K562 (cell line): Measurements from ENCODE around the gene CFAP54. TPM values are rescaled to one million over a fixed set of nuclear protein-coding genes. Genes with fewer than 3 reads are reported as not detected.

ENCODE experiments used
- ATAC-seq: fragments of 200-7000 bp; cut with Tn5 transposase; 3 replicates; pipeline ENCODE4 v1.9.1; 2020; ENCODE audit warnings: moderate library complexity
- BruUV-seq: library from RNA; stranded (reverse); fragments of 400-500 nt; replicated peaks from 2 replicates; lab custom pipeline; 2021; lab: Mats Ljungman, UMichigan
- CTCF ChIA-PET: fragments of 300-600 bp; formaldehyde crosslinking; extraction: SDS; loops from one replicate; lab custom pipeline; 2021; ENCODE audit warnings: low intra/inter-chr PET ratio; lab: Yijun Ruan, JAX
- POLR2A ChIA-PET: fragments of 300-600, 350-650 bp; sonication (Branson Sonifier 250); formaldehyde crosslinking; extraction: SDS; loops from one replicate; lab custom pipeline; 2021; ENCODE audit warnings: antibody characterized with exemption, inconsistent platforms; lab: Yijun Ruan, JAX
- DNase-seq, 4 experiments: peaks; one replicate each; pipeline versions ENCODE4 v3.0.0 to v3.0.0-alpha.2; 2011 to 2018; ENCODE audit warnings: low spot score in 3 of 4, mixed read lengths in 3 of 4; ENCODE audit errors: extremely low read depth in 1 of 4
- FAIRE-seq: peaks from 2 replicates; lab custom pipeline; 2011; peaks lifted over from hg19 to GRCh38; lab: Jason Lieb, UNC
- H2AFZ ChIP-seq: 2 replicates; pipeline ENCODE4 v1.6.0; 2011; ENCODE audit warnings: low read depth, low read length, control low read depth, inconsistent platforms
- H3K27ac ChIP-seq: fragments of 200-600 bp; 3 replicates; pipeline ENCODE4 v1.8.0; 2011; ENCODE audit warnings: low read depth, mild to moderate bottlenecking, control low read depth, inconsistent platforms, low read length, moderate library complexity, mixed read lengths; ENCODE audit errors: extremely low read depth
- H3K27me3 ChIP-seq, 2 experiments: fragments of 300-600 bp in 1 of 2; 2 replicates in 1 of 2; 3 replicates in 1 of 2; pipeline versions ENCODE4 v1.6.0 to v1.8.0; 2011; ENCODE audit warnings: inconsistent platforms in 2 of 2, low read length in 2 of 2, mild to moderate bottlenecking in 1 of 2, mixed read lengths in 1 of 2, moderate library complexity in 1 of 2; ENCODE audit not compliant: control insufficient read depth in 2 of 2, insufficient read depth in 2 of 2
- H3K36me3 ChIP-seq: fragments of 300-600 bp; 3 replicates; pipeline ENCODE4 v1.8.0; 2011; ENCODE audit warnings: mild to moderate bottlenecking, low read length, inconsistent platforms; ENCODE audit not compliant: control insufficient read depth, insufficient read depth
- H3K4me1 ChIP-seq, 2 experiments: fragments of 200-600 bp in 1 of 2; replicated peaks in 1 of 2; 2 replicates in 1 of 2; 3 replicates in 1 of 2; pipeline versions ENCODE4 v1.5.1 to v1.8.0; 2011; ENCODE audit warnings: inconsistent platforms in 2 of 2, low read length in 2 of 2, mild to moderate bottlenecking in 1 of 2, mixed read lengths in 1 of 2, moderate library complexity in 1 of 2; ENCODE audit not compliant: control insufficient read depth in 2 of 2, insufficient read depth in 2 of 2
- H3K4me2 ChIP-seq: 2 replicates; pipeline ENCODE4 v1.6.1; 2011; ENCODE audit warnings: low read length, control low read depth, inconsistent platforms, mixed read lengths; ENCODE audit not compliant: insufficient read depth
- H3K4me3 ChIP-seq: fragments of 200-600 bp; sonication (generic), shearing (Covaris generic); 2 replicates; pipeline ENCODE4 v1.5.1; 2016; ENCODE audit warnings: control low read depth, inconsistent platforms
- H3K79me2 ChIP-seq: fragments of 200-600 bp; 3 replicates; pipeline ENCODE4 v1.8.0; 2011; ENCODE audit warnings: low read length, inconsistent platforms; ENCODE audit not compliant: control insufficient read depth, insufficient read depth
- H3K9ac ChIP-seq, 2 experiments: 2 replicates each; pipeline versions ENCODE4 v1.6.0 to v1.6.1; 2011; ENCODE audit warnings: low read depth in 2 of 2, low read length in 2 of 2, control low read depth in 1 of 2, inconsistent platforms in 1 of 2, mild to moderate bottlenecking in 1 of 2, mixed read lengths in 1 of 2; ENCODE audit not compliant: insufficient read depth in 1 of 2
- H3K9me1 ChIP-seq: one replicate; pipeline ENCODE4 v1.6.0; 2011; ENCODE audit warnings: inconsistent platforms, mild to moderate bottlenecking, low read length, moderate library complexity; ENCODE audit not compliant: control insufficient read depth, insufficient read depth
- H3K9me3 ChIP-seq: replicated peaks from 2 replicates; pipeline ENCODE4 v1.5.1; 2011; ENCODE audit warnings: low read depth, low read length, inconsistent platforms; ENCODE audit not compliant: control insufficient read depth, insufficient read depth
- H4K20me1 ChIP-seq: replicated peaks from 2 replicates; pipeline ENCODE4 v1.6.1; 2011; ENCODE audit warnings: low read length, inconsistent platforms, mixed read lengths; ENCODE audit not compliant: control insufficient read depth, insufficient read depth
- E2F6 ChIP-seq, 2 experiments: IDR thresholded peaks; 2 replicates each; pipeline ENCODE4 v1.6.1; 2011; ENCODE audit warnings: borderline replicate concordance in 1 of 2, control low read depth in 1 of 2, low read depth in 1 of 2, low read length in 1 of 2, mild to moderate bottlenecking in 1 of 2, mixed read lengths in 1 of 2, moderate library complexity in 1 of 2; ENCODE audit not compliant: insufficient read depth in 1 of 2, insufficient read length in 1 of 2, poor library complexity in 1 of 2, severe bottlenecking in 1 of 2; ENCODE audit errors: extremely low read depth in 1 of 2
- MEF2A ChIP-seq: IDR thresholded peaks from 2 replicates; pipeline ENCODE4 v1.6.1; 2011; ENCODE audit warnings: low read depth, mild to moderate bottlenecking, low read length, moderate library complexity; ENCODE audit not compliant: control insufficient read depth
- PRDM10 ChIP-seq: fragments of 450-650 bp; IDR thresholded peaks from 2 replicates; pipeline ENCODE4 v1.6.1; 2018; ENCODE audit not compliant: partially characterized antibody
- RHOXF2B ChIP-seq: fragments of 250-450 bp; sonication (Bioruptor Pico); conservative IDR thresholded peaks from 2 replicates; pipeline ENCODE4 v1.5.1; 2021
- SIN3A ChIP-seq, 2 experiments: fragments of 150-350 bp in 1 of 2; IDR thresholded peaks; 2 replicates each; pipeline ENCODE4 v1.6.1; 2011 to 2016; ENCODE audit warnings: borderline replicate concordance in 2 of 2, low read depth in 2 of 2, low read length in 2 of 2, mild to moderate bottlenecking in 2 of 2, moderate library complexity in 2 of 2; ENCODE audit not compliant: control insufficient read depth in 1 of 2
- STAT5A ChIP-seq: IDR thresholded peaks from 2 replicates; pipeline ENCODE4 v1.6.1; 2012; ENCODE audit warnings: low read length, inconsistent platforms, borderline replicate concordance
- ZNF592 ChIP-seq: fragments of 450-650 bp; IDR thresholded peaks from 2 replicates; pipeline ENCODE4 v1.6.1; 2017; ENCODE audit warnings: antibody characterized with exemption, mild to moderate bottlenecking
- WGBS: fragments of 100-300 bp; shearing (Covaris generic); methylation state at CpG from one replicate; pipeline ENCODE4 v1.1.6; 2016; ENCODE audit warnings: low coverage, mixed read lengths; ENCODE audit not compliant: insufficient coverage; ENCODE audit errors: missing lambda C conversion rate; 5-methylcytosine and 5-hydroxymethylcytosine counted together
- in situ Hi-C: fragments of 300-500 bp; cut with MboI; formaldehyde crosslinking; loops from 4 replicates; pipeline ENCODE4 v1.15.0; 2018; ENCODE audit warnings: inconsistent platforms, mixed read lengths
- intact Hi-C: fragments of 100-400 bp; cut with micrococcal nuclease; formaldehyde crosslinking; loops from 2 replicates; pipeline ENCODE4 v1.14.2; 2022
- polyA plus RNA-seq, 8 experiments: library from polyadenylated mRNA; depleted of rRNA in 4 of 8; stranded (reverse) in 5 of 8; unstranded in 3 of 8; fragments of >200 nt; fragmentation: Nextera tagmentation in 2 of 8; fragmentation: Illumina TruSeq in 1 of 8; extraction: Ambion mirVana in 2 of 8; extraction: Trizol in 1 of 8; gene quantifications; 2 replicates each; pipeline versions ENCODE4 v1.2.1 to v1.2.3, GENCODE V29; 2011 to 2014; ENCODE audit warnings: inconsistent platforms in 1 of 8, missing spikeins in 1 of 8
- total RNA-seq, 7 experiments: library from RNA; depleted of rRNA in 6 of 7; stranded (reverse); fragments of >200 nt in 6 of 7; fragmentation: Illumina TruSeq in 2 of 7; extraction: Trizol in 2 of 7; gene quantifications; 2 replicates each; pipeline versions ENCODE4 v1.2.1 to v1.2.3, GENCODE V29; 2011 to 2021; ENCODE audit warnings: low replicate concordance in 1 of 7

The CFAP54 gene
- total and polyA plus RNA-seq, 9 of the 15 experiments (the other 6 are each of a cell fraction or from before 2014, with no cell fraction given) = 0.03 to 0.23 (median 0.10) TPM; not detected in 3

- in situ Hi-C loops (no loop called here), intact Hi-C loops (no loop called here)
- Histone ChIP-seq H3K9ac (no peak overlapping the region), H3K4me3 (no peak overlapping the region), H3K9me1 (no peaks in the 10 kb centered on the region), H2AFZ (no peak overlapping the region), H3K4me1 (no peaks in the 10 kb centered on the region), H4K20me1 (no peaks in the 10 kb centered on the region), H3K27me3 (0 out of 5 replicates have a peak, but pooled peaks cover 0 to 3% of the 10 kb centered on the region in 2 experiments), H3K79me2 (no peaks in the 10 kb centered on the region), H3K36me3 (no peaks in the 10 kb centered on the region), H3K4me2 (no peak overlapping the region), H3K9me3 (no peaks in the 10 kb centered on the region), H3K27ac (no peak overlapping the region)
- ChIA-PET POLR2A (no interaction called here), CTCF (no interaction called here)
- TF ChIP-seq RHOXF2B (CRISPR knock-in tag) (no peak), SIN3A (IDR thresholded peaks at IDR 0.05; ENCODE audit: borderline replicate concordance in 2 of 2, control insufficient read depth in 1 of 2, low read depth in 2 of 2, low read length in 2 of 2) (no peak), PRDM10 (no peak), ZNF592 (no peak), MEF2A (no peak), E2F6 (IDR thresholded peaks at IDR 0.05; ENCODE audit: borderline replicate concordance in 1 of 2, extremely low read depth in 1 of 2, insufficient read depth in 1 of 2, insufficient read length in 1 of 2, low read depth in 1 of 2, low read length in 1 of 2, poor library complexity in 1 of 2, severe bottlenecking in 1 of 2) (no peak), STAT5A (no peak)
- WGBS = under 1% methylated on average over 7 of the region's 7 CpGs
- ATAC-seq (no peak), FAIRE-seq (no peak), DNase-seq (no peak)
- no TSS peak for BruUV-seq
Observed at GRCh38 chr12:96529912-96530311, 40.5 kb downstream of the CFAP54 start.
